ENCODE data around the gene PSMD6. TPM values are rescaled to one million over a fixed set of nuclear protein-coding genes. Genes with fewer than 3 reads are reported as not detected.
A peak's percentile ranks its signal among the peaks of the same experiment; 100 is the strongest.

Gene PSMD6
- polyA plus RNA-seq, 1 donor from 2014 or later = 150 TPM

- H3K4me2 ChIP-seq (ENCODE audit: low read length) = no peak overlapping the region
- H3K9me2 ChIP-seq (ENCODE audit: insufficient read depth, low read length) = no peaks in the 10 kb centered on the region
- H3K4me3 ChIP-seq (ENCODE audit: low read length) = no peak overlapping the region
- no peaks in the 10 kb centered on the region for H3K9me3 ChIP-seq (ENCODE audit: low read length)
- H3K27me3 ChIP-seq (ENCODE audit: insufficient read depth, low read depth, low read length) = no peaks in the 10 kb centered on the region
- no peak overlapping the region for H2AFZ ChIP-seq (ENCODE audit: low read depth, low read length)
- H3K27ac ChIP-seq (ENCODE audit: low read length) = no peak overlapping the region
- H3K36me3 ChIP-seq (ENCODE audit: insufficient read depth, low read length) = no peaks in the 10 kb centered on the region
- H3K79me2 ChIP-seq (replicated peaks; ENCODE audit: insufficient read depth, low read length) = no peaks in the 10 kb centered on the region
- peaks cover 7% of the 10 kb centered on the region for H3F3A ChIP-seq (ENCODE audit: insufficient read depth, low read length, poor library complexity, severe bottlenecking)
- no peak overlapping the region for H3K9ac ChIP-seq (ENCODE audit: low read length)
- TF ChIP-seq POLR2AphosphoS5 (IDR thresholded peaks at IDR 0.05) (no peak), SMC3 (conservative IDR thresholded peaks at IDR 0.05; ENCODE audit: poor library complexity) (no peak), EZH2 (IDR thresholded peaks at IDR 0.05; ENCODE audit: borderline replicate concordance, insufficient read depth, low read length, poor library complexity, severe bottlenecking) (no peak), REST (IDR thresholded peaks at IDR 0.05; ENCODE audit: borderline replicate concordance) (no peak), MXI1 (conservative IDR thresholded peaks at IDR 0.05; ENCODE audit: poor library complexity, severe bottlenecking) (no peak), TAF1 (IDR thresholded peaks at IDR 0.05; ENCODE audit: low read depth) (no peak), EP300 (conservative IDR thresholded peaks at IDR 0.05; ENCODE audit: poor library complexity, severe bottlenecking) (no peak), RAD21 (conservative IDR thresholded peaks at IDR 0.05) (no peak)
- TF ChIP-seq, protein P1, sequence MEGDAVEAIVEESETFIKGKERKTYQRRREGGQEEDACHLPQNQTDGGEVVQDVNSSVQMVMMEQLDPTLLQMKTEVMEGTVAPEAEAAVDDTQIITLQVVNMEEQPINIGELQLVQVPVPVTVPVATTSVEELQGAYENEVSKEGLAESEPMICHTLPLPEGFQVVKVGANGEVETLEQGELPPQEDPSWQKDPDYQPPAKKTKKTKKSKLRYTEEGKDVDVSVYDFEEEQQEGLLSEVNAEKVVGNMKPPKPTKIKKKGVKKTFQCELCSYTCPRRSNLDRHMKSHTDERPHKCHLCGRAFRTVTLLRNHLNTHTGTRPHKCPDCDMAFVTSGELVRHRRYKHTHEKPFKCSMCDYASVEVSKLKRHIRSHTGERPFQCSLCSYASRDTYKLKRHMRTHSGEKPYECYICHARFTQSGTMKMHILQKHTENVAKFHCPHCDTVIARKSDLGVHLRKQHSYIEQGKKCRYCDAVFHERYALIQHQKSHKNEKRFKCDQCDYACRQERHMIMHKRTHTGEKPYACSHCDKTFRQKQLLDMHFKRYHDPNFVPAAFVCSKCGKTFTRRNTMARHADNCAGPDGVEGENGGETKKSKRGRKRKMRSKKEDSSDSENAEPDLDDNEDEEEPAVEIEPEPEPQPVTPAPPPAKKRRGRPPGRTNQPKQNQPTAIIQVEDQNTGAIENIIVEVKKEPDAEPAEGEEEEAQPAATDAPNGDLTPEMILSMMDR (IDR thresholded peaks at IDR 0.05; ENCODE audit: poor library complexity, severe bottlenecking) = no peak
- H4K20me1 ChIP-seq (ENCODE audit: insufficient read depth) = no peaks in the 10 kb centered on the region
Measured at GRCh38 chr3:64031540-64032508, 8.5 kb upstream of the PSMD6 start.

DNA sequence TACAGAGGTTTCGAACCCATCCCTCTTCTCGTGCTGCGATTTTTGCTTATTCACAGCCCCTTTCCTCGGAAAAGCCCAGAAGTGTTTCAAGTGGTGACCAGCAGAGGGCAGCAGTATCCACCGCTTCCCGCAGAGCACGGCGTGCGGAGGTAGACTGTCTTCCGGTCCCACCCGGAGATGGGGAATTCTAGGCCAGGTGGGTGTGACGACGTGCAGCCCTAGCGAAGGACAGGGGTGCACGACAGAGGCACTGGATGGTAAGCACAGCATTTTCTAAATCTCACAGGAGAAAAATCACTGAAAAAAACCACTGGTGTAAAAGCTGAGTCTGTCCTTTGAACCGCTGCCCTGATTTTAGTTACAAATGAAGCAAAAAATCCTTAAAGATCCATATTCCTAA is 7.4 kb upstream of the PSMD6 start:
- Histone ChIP-seq H3F3A (ENCODE audit: insufficient read depth, low read length, poor library complexity, severe bottlenecking) (peaks cover 7% of the 10 kb centered on the region), H3K4me2 (ENCODE audit: low read length) (no peak overlapping the region), H4K20me1 (ENCODE audit: insufficient read depth) (no peaks in the 10 kb centered on the region), H3K79me2 (replicated peaks; ENCODE audit: insufficient read depth, low read length) (no peaks in the 10 kb centered on the region), H3K36me3 (ENCODE audit: insufficient read depth, low read length) (no peaks in the 10 kb centered on the region), H3K4me3 (ENCODE audit: low read length) (no peak overlapping the region), H3K27me3 (ENCODE audit: insufficient read depth, low read depth, low read length) (no peaks in the 10 kb centered on the region), H3K9ac (ENCODE audit: low read length) (peak overlapping the region; percentile 25), H3K9me3 (ENCODE audit: low read length) (no peaks in the 10 kb centered on the region), H3K9me2 (ENCODE audit: insufficient read depth, low read length) (no peaks in the 10 kb centered on the region), H2AFZ (ENCODE audit: low read depth, low read length) (no peak overlapping the region), H3K27ac (ENCODE audit: low read length) (no peak overlapping the region)
- TF ChIP-seq MXI1 (conservative IDR thresholded peaks at IDR 0.05; ENCODE audit: poor library complexity, severe bottlenecking) (no peak), EP300 (conservative IDR thresholded peaks at IDR 0.05; ENCODE audit: poor library complexity, severe bottlenecking) (no peak), EZH2 (IDR thresholded peaks at IDR 0.05; ENCODE audit: borderline replicate concordance, insufficient read depth, low read length, poor library complexity, severe bottlenecking) (no peak), RAD21 (conservative IDR thresholded peaks at IDR 0.05) (peak; percentile 99), SMC3 (conservative IDR thresholded peaks at IDR 0.05; ENCODE audit: poor library complexity) (peak; percentile 100), REST (IDR thresholded peaks at IDR 0.05; ENCODE audit: borderline replicate concordance) (no peak), POLR2AphosphoS5 (IDR thresholded peaks at IDR 0.05) (no peak), TAF1 (IDR thresholded peaks at IDR 0.05; ENCODE audit: low read depth) (no peak)
- TF ChIP-seq, protein P1 (IDR thresholded peaks at IDR 0.05; ENCODE audit: poor library complexity, severe bottlenecking) = peak; percentile 95

All from neural cell (in vitro differentiated cells).